Prostate gland (tissue), 2 donors: Measurements from ENCODE around the gene ZNF598. TPM values are rescaled to one million over a fixed set of nuclear protein-coding genes. Genes with fewer than 3 reads are reported as not detected.

Experiments
- DNase-seq: peaks from one replicate; pipeline ENCODE4 v3.0.0-alpha.2; 2019; ENCODE audit warnings: low spot score
- H3K27ac ChIP-seq, 2 donors: fragments of 200-600 bp; sonication (generic); 2 replicates each; pipeline ENCODE4 v1.5.1; 2017 to 2019
- H3K27me3 ChIP-seq: fragments of 200-600 bp; sonication (generic); replicated peaks from 2 replicates; pipeline ENCODE4 v1.5.1; 2019; ENCODE audit not compliant: insufficient read depth
- H3K36me3 ChIP-seq, 2 donors: fragments of 200-600 bp; sonication (generic); 1 replicate in 1 of 2; 2 replicates in 1 of 2; pipeline versions ENCODE4 v1.5.1 to v1.8.1; 2017 to 2019
- H3K4me1 ChIP-seq: fragments of 200-600 bp; sonication (generic); replicated peaks from 2 replicates; pipeline ENCODE4 v1.5.1; 2019
- H3K4me3 ChIP-seq, 2 donors: fragments of 200-600 bp; sonication (generic); 2 replicates each; pipeline ENCODE4 v1.5.1; 2017 to 2019
- H3K9me3 ChIP-seq: fragments of 200-600 bp; sonication (generic); 2 replicates; pipeline ENCODE4 v1.5.1; 2017
- CTCF ChIP-seq, 4 experiments: fragments of 200-600 bp in 2 of 4; fragments of 450-650 bp in 2 of 4; sonication (generic) in 2 of 4; IDR thresholded peaks; 1 replicate in 3 of 4; 2 replicates in 1 of 4; pipeline ENCODE4 v1.5.1; 2016 to 2019; ENCODE audit warnings: antibody characterized with exemption in 4 of 4, mild to moderate bottlenecking in 2 of 4, moderate library complexity in 2 of 4
- POLR2A ChIP-seq: fragments of 450-650 bp; IDR thresholded peaks from one replicate; pipeline ENCODE4 v1.6.1; 2016; ENCODE audit warnings: antibody characterized with exemption, mild to moderate bottlenecking
- POLR2AphosphoS5 ChIP-seq: sonication (generic); formaldehyde crosslinking; IDR thresholded peaks from one replicate; pipeline ENCODE4 v1.6.1; 2017; ENCODE audit warnings: antibody characterized with exemption
- WGBS: methylation state at CpG from one replicate; pipeline ENCODE4 v1.1.5; 2018; 5-methylcytosine and 5-hydroxymethylcytosine counted together
- intact Hi-C: fragments of 100-400 bp; cut with DNase I; formaldehyde crosslinking; loops from one replicate; pipeline ENCODE4 v1.14.2; 2022
- total RNA-seq, 2 donors: library from RNA; depleted of rRNA; stranded (reverse); fragments of >200 nt; gene quantifications; one replicate each; pipeline ENCODE4 v1.1.0, GENCODE V29; 2016

Gene ZNF598
- total RNA-seq, 2 donors from 2014 or later = 30.7 to 74.3 TPM

GRCh38 chr16:2019921-2020831, 10.6 kb upstream of the ZNF598 start:
- Histone ChIP-seq H3K36me3 (no peaks in the 10 kb centered on the region), H3K27ac (no peak overlapping the region), H3K4me3 (no peak overlapping the region), H3K4me1 (peaks cover 9% of the 10 kb centered on the region), H3K27me3 (peaks cover 5% of the 10 kb centered on the region), H3K9me3 (no peaks in the 10 kb centered on the region)
- intact Hi-C loops = loop anchor here (10.0 kb wide), 1 partner anchor 225 kb away; no protein-coding TSS in a partner anchor
- DNase-seq = no peak
- WGBS = under 1% methylated on average over 33 of the region's 96 CpGs
- TF ChIP-seq POLR2A = no peak
- TF ChIP-seq POLR2AphosphoS5 = no peak
- no peak for TF ChIP-seq CTCF (IDR thresholded peaks at IDR 0.05)

GRCh38 chr16:2019518-2019920, 9.9 kb upstream of the ZNF598 start, which contains the start of gene NPW:
TSS of gene NPW (plus strand) at chr16:2019785.
- 5% methylated on average over 10 of the region's 33 CpGs for WGBS
- DNase-seq = no peak
- intact Hi-C loops = no loop called here
- H3K9me3 ChIP-seq = no peaks in the 10 kb centered on the region
- peaks cover 9% of the 10 kb centered on the region for H3K4me1 ChIP-seq
- no peak within 1 kb of the TSS for H3K4me3 ChIP-seq
- no peak within 1 kb of the TSS for H3K27ac ChIP-seq
- TF ChIP-seq POLR2AphosphoS5 (no peak), POLR2A (no peak), CTCF (IDR thresholded peaks at IDR 0.05) (no peak)
- H3K27me3 ChIP-seq = peaks cover 5% of the 10 kb centered on the region
- H3K36me3 ChIP-seq = no peaks in the 10 kb centered on the region

- no peak for DNase-seq
- Histone ChIP-seq H3K9me3 (no peaks in the 10 kb centered on the region), H3K36me3 (no peaks in the 10 kb centered on the region), H3K27me3 (peaks cover 5% of the 10 kb centered on the region), H3K4me1 (peaks cover 9% of the 10 kb centered on the region), H3K27ac (no peak overlapping the region), H3K4me3 (no peak overlapping the region)
- TF ChIP-seq CTCF (IDR thresholded peaks at IDR 0.05) = no peak
- TF ChIP-seq POLR2AphosphoS5 = no peak
- TF ChIP-seq POLR2A = no peak
- 40% methylated on average over 13 of the region's 13 CpGs for WGBS
- intact Hi-C loops = no loop called here
These were observed 6.8 kb upstream of the ZNF598 start for GRCh38 chr16:2016407-2016922.

- WGBS = 86% methylated on average over 7 of the region's 7 CpGs
- intact Hi-C loops = no loop called here
- no peak overlapping the region for H3K4me3 ChIP-seq
- H3K36me3 ChIP-seq = no peaks in the 10 kb centered on the region
- DNase-seq = no peak
- H3K27ac ChIP-seq = no peak overlapping the region
- H3K4me1 ChIP-seq = peaks cover 9% of the 10 kb centered on the region
- no peaks in the 10 kb centered on the region for H3K9me3 ChIP-seq
- no peak for TF ChIP-seq POLR2AphosphoS5
- no peak for TF ChIP-seq POLR2A
- TF ChIP-seq CTCF (IDR thresholded peaks at IDR 0.05) = no peak
- peaks cover 5% of the 10 kb centered on the region for H3K27me3 ChIP-seq
These were observed 6.3 kb upstream of the ZNF598 start for GRCh38 chr16:2015947-2016208.
